ENCODE measurements around the gene TMEM245.
"Not testable (repeated sequence)": the region's sequence is repeated elsewhere in the genome, so short reads cannot be mapped to it uniquely, and the experiment has no call there.

The TMEM245 gene

GRCh38 chr9:109053121-109053520 lies 66.6 kb downstream of the TMEM245 start:
- not testable (repeated sequence) for DNase-seq

GRCh38 chr9:109052416-109052815 lies 67.3 kb downstream of the TMEM245 start:
- no peak for DNase-seq

- no peak for DNase-seq
Observed at GRCh38 chr9:109051733-109052132, 68.0 kb downstream of the TMEM245 start.

GRCh38 chr9:109050444-109050843 lies 69.3 kb downstream of the TMEM245 start:
- no peak for DNase-seq

- DNase-seq: no peak
Observed at GRCh38 chr9:109048822-109049221, 70.9 kb downstream of the TMEM245 start.

- no peak for DNase-seq
Observed at GRCh38 chr9:109047259-109047658, 72.5 kb downstream of the TMEM245 start.

DNA sequence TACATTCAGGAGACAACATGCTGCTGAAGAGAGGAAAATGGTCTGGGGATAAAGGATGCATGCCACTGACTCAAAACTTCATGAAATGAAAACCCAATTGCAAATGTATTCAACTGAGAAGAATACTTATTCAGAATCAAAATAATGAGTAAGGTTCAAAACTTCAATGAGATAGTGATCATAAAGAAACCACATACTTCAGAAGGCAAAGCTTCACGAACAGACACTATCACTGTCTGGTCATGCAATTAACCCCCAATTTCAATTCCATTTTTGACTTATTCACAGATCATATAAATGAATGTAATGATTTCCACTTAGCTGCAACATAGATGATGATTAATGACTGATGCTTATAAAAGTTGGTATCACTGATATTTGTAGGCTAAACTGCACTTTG lies 73.4 kb downstream of the TMEM245 start:
- no peak for DNase-seq

DNA sequence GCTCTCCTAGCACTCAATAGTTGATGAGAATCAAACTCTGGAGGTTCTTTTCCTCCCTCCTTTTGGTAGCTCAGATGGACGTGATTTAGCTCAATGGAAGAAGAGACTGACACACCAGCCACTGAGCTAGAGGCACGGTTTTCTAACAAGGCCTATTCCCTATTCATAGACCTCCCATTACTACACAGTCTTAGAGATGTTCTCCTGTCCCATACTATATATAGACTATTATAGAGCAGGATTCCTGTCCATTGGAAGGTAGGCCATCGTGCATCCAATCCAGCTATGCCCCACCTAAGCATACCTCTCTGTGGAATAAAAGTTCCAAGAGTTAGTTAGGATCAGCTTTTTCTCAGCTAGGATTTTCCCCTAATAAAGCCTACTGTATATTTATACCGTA lies 76.2 kb downstream of the TMEM245 start:
- DNase-seq: no peak

DNA sequence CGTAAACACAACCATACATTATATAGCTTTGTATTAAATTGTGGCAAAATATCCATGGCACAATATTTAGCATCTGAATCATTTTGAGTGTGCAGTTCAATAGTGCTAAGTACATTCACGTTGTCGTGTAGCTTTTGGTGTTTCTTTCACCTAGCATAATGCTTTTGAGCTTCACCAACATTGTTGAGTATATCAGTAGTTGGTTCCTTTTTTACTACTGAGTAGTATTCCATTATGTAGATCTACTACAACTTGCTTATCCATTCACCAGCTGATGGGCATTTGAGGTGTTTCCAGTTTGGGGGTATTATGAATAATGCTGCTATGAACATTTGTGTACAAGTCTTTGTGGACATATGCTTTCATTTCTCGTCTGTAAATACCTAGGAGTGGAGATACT lies 79.2 kb downstream of the TMEM245 start:
- no peak for DNase-seq

DNA sequence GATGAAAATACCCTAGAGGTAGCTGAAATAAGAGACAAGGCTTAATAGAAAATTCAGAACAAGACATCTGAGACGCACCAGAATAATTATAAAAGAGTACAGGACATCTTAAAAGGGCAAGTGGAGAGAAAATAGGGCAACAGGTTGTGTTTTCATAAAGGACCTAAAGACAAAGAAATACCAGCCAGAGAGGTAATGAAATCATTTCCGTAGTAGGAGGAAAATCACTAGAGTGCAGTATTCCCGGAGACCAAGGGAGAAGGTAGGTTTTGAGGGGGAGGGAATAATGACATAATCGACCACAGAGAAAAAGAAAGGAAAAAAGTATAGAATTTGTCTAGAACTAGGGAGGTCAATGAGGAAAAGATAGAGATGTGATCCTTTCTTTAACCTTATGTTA lies 80.2 kb downstream of the TMEM245 start:
- no peak for DNase-seq

- no peak for DNase-seq
Observed at GRCh38 chr9:109037946-109038715, 81.6 kb downstream of the TMEM245 start.

DNA sequence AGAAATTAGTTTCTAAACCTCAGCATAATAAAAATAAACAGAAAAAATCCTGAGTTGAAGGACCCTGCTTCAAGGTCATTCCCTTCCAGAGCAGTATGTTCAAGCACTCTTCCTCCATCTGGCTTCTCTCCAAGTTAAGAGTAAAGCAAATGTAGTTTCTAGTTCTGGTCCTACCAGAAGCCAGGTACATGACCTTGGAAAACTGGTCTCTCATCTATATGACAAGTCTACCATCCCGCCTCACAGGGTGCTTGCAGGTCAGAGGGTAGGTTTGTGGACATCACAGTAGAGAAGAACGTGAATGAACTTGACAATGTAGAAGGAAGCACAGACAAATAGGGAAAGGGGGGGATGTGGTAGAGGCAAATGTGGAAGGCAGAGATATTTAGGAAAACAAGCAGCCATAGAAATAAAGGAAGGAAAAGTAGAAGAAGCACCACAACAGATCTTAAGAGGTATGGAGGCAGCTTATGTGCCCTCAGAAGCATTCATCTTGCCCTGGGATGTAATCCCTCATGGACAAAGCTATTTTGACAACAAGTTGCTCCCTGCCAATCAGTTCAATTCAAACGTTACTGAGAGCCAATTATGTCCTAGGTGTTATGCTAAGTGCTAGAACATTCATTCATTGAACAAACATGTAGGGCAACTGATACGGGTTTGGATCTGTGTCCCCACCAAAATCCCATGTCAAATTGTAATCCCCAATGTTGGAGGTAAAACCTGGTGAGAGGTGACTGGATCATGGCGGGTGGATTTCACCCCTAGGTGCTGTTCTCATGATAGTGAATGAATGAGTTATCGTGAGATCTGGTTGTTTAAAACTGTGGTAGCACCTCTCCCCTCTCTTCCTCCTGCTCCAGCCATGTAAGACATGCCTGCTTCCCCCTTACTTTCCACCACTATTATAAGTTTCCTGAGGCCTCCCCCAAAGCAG lies 82.7 kb downstream of the TMEM245 start:
- no peak for DNase-seq

- DNase-seq: no peak
Observed at GRCh38 chr9:109035684-109036423, 83.9 kb downstream of the TMEM245 start.

GRCh38 chr9:109033941-109034700 lies 85.6 kb downstream of the TMEM245 start:
- no peak for DNase-seq

DNA sequence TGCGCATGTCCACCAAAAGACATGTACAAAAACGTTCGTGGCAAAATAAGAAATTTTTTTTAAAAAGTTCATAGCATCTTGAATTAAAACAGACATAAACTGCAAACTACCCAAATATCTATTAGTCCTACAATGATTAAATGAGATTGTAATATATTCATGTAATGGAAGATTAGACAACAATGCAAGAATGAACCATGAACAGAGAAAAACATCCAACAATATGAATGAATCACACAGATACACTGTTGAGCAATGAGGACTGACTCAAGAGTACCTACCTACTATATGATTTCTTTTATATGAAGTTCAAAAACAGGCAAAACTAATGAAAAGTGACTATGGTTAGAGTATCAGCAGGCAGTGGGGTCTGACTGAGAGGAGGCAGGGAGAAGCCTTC lies 88.5 kb downstream of the TMEM245 start:
- no peak for DNase-seq

DNA sequence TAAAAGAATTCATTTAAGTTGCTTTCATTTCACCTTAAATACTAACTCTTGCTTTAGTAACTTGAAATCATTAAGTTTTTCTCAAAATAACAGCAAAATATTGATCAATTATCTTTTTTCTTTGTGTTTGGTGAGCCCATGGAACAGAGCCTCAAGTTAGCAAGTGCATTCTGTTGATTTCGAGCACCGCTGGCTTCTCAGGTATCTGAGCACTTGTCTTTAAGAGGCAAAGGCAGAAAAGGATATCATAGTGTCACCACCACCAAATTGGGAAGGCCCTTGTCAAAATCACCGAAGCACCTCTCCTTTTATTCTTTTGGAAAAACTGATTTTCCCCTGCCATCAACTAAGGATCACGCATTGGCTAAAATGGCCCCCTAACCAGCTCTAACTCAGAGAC lies 89.3 kb downstream of the TMEM245 start:
- DNase-seq: no peak

DNA sequence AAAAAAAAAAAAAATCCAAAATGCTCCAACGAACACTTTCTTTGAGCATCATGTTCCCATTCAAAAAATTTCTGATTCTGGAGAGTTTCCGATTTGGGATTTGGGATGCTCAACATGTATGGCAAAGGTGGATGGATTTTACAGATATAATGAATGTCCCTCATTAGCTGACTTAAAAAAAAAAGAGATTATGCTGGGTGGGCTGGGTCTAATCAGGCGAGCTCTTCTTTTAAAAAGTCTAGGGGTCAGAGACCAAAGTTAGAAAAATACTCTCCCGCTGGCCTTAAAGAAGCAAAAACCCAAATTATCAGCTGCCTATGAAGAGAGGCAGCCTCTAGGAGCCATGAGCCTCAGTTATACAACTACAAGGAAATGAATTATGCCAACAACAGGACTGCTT lies 91.3 kb downstream of the TMEM245 start:
- no peak for DNase-seq

GRCh38 chr9:109027176-109027575 lies 92.6 kb downstream of the TMEM245 start:
- DNase-seq: no peak

DNA sequence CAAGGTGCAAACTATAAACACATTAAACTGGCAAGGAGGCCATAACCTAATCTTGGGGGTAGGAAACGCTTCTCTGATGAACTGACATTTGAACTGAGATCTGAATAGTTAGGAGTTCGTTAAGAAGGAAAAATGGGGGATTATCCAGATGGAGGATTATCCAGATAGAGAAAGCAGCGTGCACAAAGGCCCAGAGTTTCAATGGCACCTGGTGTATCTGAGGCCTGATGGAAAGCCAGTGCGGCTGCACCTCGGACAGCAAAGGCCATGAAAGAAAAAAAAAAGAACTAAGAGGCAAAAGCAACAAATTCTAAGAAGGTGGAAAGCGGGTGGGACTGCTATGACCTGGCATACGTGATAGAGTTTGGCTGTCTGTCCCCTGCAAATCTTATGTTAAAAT lies 93.4 kb downstream of the TMEM245 start:
- no peak for DNase-seq

DNA sequence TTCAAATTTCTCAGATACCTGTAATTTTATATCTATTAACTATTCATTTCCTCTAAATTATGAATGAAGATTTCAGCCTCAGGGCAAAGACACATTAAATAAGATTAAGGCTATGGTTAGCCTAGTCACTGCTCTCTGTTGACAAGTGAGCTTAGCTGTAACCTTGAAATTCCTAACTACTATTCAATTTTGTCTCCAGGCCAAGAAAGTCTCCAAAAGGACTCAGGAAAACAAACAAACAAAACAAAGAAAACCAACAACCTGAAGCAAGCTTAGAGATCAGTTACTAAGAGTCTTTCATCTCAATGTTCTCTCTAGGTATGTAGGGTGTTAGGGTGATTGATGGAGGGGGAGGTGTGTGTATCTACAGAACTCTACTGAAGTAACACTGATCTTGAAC lies 96.9 kb downstream of the TMEM245 start:
- no peak for DNase-seq

- DNase-seq: no peak
Observed at GRCh38 chr9:109020581-109021511, 98.9 kb downstream of the TMEM245 start.
